Erythroblast (primary cell): ENCODE data around the gene CKS2.

Experiments
- GATA1 ChIP-seq: IDR thresholded peaks from 2 replicates; pipeline ENCODE4 v1.6.1; 2011; ENCODE audit warnings: low read depth, mild to moderate bottlenecking, control low read depth, low read length, moderate library complexity
- POLR2A ChIP-seq: IDR thresholded peaks from 2 replicates; pipeline ENCODE4 v1.6.1; 2011; ENCODE audit warnings: mild to moderate bottlenecking, low read length

- no peak for TF ChIP-seq POLR2A
- no peak for TF ChIP-seq GATA1
Measured at GRCh38 chr9:89313842-89314241, 2.8 kb downstream of the CKS2 start.
